ENCODE data around the gene CCDC148.

Gene CCDC148

GRCh38 chr2:158456309-158457066, at the start of gene CCDC148, which contains the start of gene PKP4:
Gene CCDC148 (minus strand): TSS chr2:158456753. CDS start chr2:158456439, 314 bp downstream.
Gene PKP4 (plus strand): TSS chr2:158456952. CDS start chr2:158533185, 76,233 bp downstream.
- DNase-seq (ENCODE audit: low read depth) = peak; percentile 95
- TF ChIP-seq, protein P1, sequence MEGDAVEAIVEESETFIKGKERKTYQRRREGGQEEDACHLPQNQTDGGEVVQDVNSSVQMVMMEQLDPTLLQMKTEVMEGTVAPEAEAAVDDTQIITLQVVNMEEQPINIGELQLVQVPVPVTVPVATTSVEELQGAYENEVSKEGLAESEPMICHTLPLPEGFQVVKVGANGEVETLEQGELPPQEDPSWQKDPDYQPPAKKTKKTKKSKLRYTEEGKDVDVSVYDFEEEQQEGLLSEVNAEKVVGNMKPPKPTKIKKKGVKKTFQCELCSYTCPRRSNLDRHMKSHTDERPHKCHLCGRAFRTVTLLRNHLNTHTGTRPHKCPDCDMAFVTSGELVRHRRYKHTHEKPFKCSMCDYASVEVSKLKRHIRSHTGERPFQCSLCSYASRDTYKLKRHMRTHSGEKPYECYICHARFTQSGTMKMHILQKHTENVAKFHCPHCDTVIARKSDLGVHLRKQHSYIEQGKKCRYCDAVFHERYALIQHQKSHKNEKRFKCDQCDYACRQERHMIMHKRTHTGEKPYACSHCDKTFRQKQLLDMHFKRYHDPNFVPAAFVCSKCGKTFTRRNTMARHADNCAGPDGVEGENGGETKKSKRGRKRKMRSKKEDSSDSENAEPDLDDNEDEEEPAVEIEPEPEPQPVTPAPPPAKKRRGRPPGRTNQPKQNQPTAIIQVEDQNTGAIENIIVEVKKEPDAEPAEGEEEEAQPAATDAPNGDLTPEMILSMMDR (IDR thresholded peaks at IDR 0.05; ENCODE audit: insufficient read depth, low read depth, low read length, missing control alignments) = peak; percentile 37
- peak within 1 kb of the TSS; percentile 79 for H3K4me3 ChIP-seq (ENCODE audit: low read length)

DNA sequence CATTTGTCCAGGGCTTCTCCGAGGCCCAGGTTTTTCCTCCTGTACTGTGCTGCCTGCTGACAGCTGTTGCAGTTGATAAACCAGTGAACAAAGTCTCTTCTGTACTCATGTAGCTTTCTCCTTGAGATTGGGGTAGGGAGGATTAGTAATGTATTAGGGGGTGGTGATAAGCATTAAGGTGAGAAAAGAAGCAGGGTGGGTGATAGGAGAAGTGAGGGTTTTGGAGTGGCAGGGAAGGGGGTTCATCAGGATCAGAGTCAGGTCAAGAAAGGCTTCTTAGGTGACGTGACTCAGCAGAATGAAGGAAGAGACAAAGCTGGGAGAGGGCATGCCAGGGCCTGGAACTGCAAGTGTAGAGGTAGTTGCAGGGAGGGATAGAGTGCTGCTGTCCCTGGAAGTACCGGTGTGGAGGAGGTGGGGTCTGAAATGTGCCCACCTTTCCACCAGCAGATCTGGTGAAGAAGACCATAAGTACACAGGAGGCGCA, 48.9 kb upstream of the CCDC148 start:
- TF ChIP-seq, protein P1 (IDR thresholded peaks at IDR 0.05; ENCODE audit: insufficient read depth, low read depth, low read length, missing control alignments) = no peak
- peak; percentile 64 for DNase-seq (ENCODE audit: low read depth)
- H3K4me3 ChIP-seq (ENCODE audit: low read length) = no peak overlapping the region

DNA sequence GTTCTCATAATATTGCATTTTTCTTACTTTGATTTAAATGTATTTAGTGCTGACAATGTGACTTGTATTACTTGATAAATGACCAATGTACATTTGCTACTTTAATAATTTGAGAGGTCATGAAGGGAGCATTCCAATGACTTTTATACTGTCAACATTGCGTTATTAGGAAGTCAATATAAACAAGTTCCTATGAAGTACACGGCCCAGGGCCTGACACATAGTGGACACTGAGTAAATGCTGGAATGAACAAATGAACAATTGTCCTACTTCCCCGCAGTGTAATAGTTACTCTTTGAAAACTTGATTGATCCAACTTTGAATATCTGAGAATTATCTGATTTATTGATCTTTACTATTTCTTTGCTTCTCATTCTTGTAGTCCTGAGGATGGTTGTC, 47.5 kb upstream of the CCDC148 start:
- no peak overlapping the region for H3K4me3 ChIP-seq (ENCODE audit: low read length)
- TF ChIP-seq, protein P1 (IDR thresholded peaks at IDR 0.05; ENCODE audit: insufficient read depth, low read depth, low read length, missing control alignments) = no peak
- DNase-seq (ENCODE audit: low read depth) = no peak

GRCh38 chr2:158502974-158503373, 46.4 kb upstream of the CCDC148 start:
- TF ChIP-seq, protein P1 (IDR thresholded peaks at IDR 0.05; ENCODE audit: insufficient read depth, low read depth, low read length, missing control alignments) = no peak
- no peak overlapping the region for H3K4me3 ChIP-seq (ENCODE audit: low read length)
- no peak for DNase-seq (ENCODE audit: low read depth)

DNA sequence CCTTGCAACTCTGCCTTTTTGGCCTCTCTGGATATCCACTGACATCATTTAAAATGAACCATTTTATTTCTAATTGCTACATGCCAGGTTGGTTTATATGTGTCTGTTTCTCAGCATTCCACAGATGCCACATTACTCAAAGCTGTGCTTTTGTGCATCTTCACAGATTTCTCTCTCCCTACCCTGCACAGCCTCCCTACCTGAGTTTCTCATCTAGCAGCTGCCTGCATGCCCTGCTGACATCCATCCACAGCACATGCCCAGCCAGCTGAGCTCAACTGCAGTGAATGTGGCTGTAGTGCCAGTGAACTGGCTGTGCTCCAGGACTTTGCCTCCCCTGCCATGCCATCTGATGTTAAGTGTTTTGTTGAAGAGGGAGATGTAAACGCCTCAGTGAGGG, 44.7 kb upstream of the CCDC148 start:
- H3K4me3 ChIP-seq (ENCODE audit: low read length) = no peak overlapping the region
- no peak for DNase-seq (ENCODE audit: low read depth)
- TF ChIP-seq, protein P1 (IDR thresholded peaks at IDR 0.05; ENCODE audit: insufficient read depth, low read depth, low read length, missing control alignments) = no peak

DNA sequence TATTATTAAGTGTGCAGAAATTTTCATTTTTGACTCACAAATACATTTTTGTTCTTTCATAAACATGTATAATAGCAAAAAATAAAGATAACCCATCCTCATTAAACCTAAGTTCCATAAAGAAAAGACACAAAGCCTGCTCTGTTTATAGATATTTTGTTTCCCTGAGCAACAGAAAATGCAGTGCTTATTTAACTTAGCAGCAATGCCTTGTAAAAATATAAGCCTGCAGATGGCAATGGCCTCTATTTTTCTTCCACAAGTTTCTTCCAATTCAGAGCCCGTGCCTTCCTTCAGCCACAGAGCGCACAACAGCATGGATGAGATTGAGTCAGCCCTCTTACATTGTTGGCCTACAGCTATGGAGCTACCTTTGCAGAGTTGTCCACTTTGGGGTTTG, 43.8 kb upstream of the CCDC148 start:
- DNase-seq (ENCODE audit: low read depth) = no peak
- TF ChIP-seq, protein P1 (IDR thresholded peaks at IDR 0.05; ENCODE audit: insufficient read depth, low read depth, low read length, missing control alignments) = no peak
- no peak overlapping the region for H3K4me3 ChIP-seq (ENCODE audit: low read length)

All from epithelial cell of esophagus (primary cell).